CD4-positive, alpha-beta T cell treated with Interleukin-21 for 1 hour (primary cell): ENCODE results near the gene NFKBIE.

Experiments used
- DNase-seq: peaks from one replicate; pipeline ENCODE4 v3.0.0-alpha.2; 2020

The NFKBIE gene

GRCh38 chr6:44224029-44224964 lies 41.1 kb downstream of the NFKBIE start:
- DNase-seq, result no peak

- DNase-seq, result peak; percentile 87
Measured at GRCh38 chr6:44223319-44224028, 41.9 kb downstream of the NFKBIE start, which contains the start of gene SLC29A1. SLC29A1 (plus strand) TSS chr6:44223595; CDS start chr6:44227314, 3,719 bp downstream.

GRCh38 chr6:44222486-44223318 lies 42.6 kb downstream of the NFKBIE start:
- no peak for DNase-seq

GRCh38 chr6:44221961-44222335 lies 43.4 kb downstream of the NFKBIE start:
- no peak for DNase-seq

GRCh38 chr6:44221291-44221960 lies 43.9 kb downstream of the NFKBIE start:
- DNase-seq, result peak; percentile 82

- DNase-seq, result no peak
Measured at GRCh38 chr6:44220913-44221290, 44.4 kb downstream of the NFKBIE start.

- DNase-seq, result no peak
Measured at GRCh38 chr6:44219815-44220784, 45.3 kb downstream of the NFKBIE start.

GRCh38 chr6:44219053-44219814 lies 46.1 kb downstream of the NFKBIE start:
- peak; percentile 14 for DNase-seq

- DNase-seq, result no peak
Measured at GRCh38 chr6:44217332-44218143, 47.8 kb downstream of the NFKBIE start.

GRCh38 chr6:44216677-44217331 lies 48.5 kb downstream of the NFKBIE start, which contains the start of gene MYMX:
MYMX (plus strand) TSS chr6:44216926; CDS start chr6:44217472, 546 bp downstream.
- no peak for DNase-seq

GRCh38 chr6:44214307-44214706 lies 51.0 kb downstream of the NFKBIE start:
- DNase-seq, result no peak

- DNase-seq, result no peak
Measured at GRCh38 chr6:44211284-44211683, 54.1 kb downstream of the NFKBIE start.
